A673 (cell line): ENCODE data around the gene SRCIN1. TPM values are rescaled to one million over a fixed set of nuclear protein-coding genes. Genes with fewer than 3 reads are reported as not detected.
A peak's percentile ranks its signal among the peaks of the same experiment; 100 is the strongest.

Source experiments
- BruUV-seq: library from RNA; stranded (reverse); fragments of 400-500 nt; replicated peaks from 2 replicates; lab custom pipeline; 2021; lab: Mats Ljungman, UMichigan
- CTCF ChIA-PET: fragments of 300-600 bp; sonication (Branson Sonifier 250); formaldehyde crosslinking; loops from one replicate; lab custom pipeline; 2022; ENCODE audit warnings: antibody characterized with exemption; lab: Charles Lee
- POLR2A ChIA-PET: fragments of 300-600 bp; sonication (Branson Sonifier 250); formaldehyde crosslinking; loops from one replicate; lab custom pipeline; 2022; ENCODE audit warnings: antibody characterized with exemption; ENCODE audit not compliant: low non-redundant PET; lab: Charles Lee
- DNase-seq: peaks from one replicate; pipeline ENCODE4 v3.0.0-alpha.2; 2015; ENCODE audit warnings: low spot score
- H3K27ac ChIP-seq: fragments of 200-600 bp; sonication (generic); 2 replicates; pipeline ENCODE4 v1.5.1; 2016; ENCODE audit warnings: mixed run types, low read depth, mild to moderate bottlenecking, mixed read lengths, antibody characterized with exemption, low read length; ENCODE audit not compliant: poor library complexity, severe bottlenecking
- H3K27me3 ChIP-seq: fragments of 200-600 bp; sonication (generic); replicated peaks from 2 replicates; pipeline ENCODE4 v1.6.1; 2017; ENCODE audit warnings: mixed run types, low read depth, mild to moderate bottlenecking, mixed read lengths, antibody characterized with exemption, low read length; ENCODE audit not compliant: insufficient read depth, poor library complexity
- H3K36me3 ChIP-seq: fragments of 200-600 bp; sonication (generic); 2 replicates; pipeline ENCODE4 v1.6.1; 2016; ENCODE audit warnings: mixed run types, mild to moderate bottlenecking, mixed read lengths, antibody characterized with exemption, low read length; ENCODE audit not compliant: insufficient read depth, poor library complexity, severe bottlenecking
- H3K4me1 ChIP-seq: fragments of 200-600 bp; sonication (generic); 2 replicates; pipeline ENCODE4 v1.6.1; 2017; ENCODE audit warnings: mixed run types, mild to moderate bottlenecking, mixed read lengths, antibody characterized with exemption, low read length; ENCODE audit not compliant: insufficient read depth, poor library complexity, severe bottlenecking
- H3K4me3 ChIP-seq: fragments of 200-600 bp; sonication (generic); 2 replicates; pipeline ENCODE4 v1.5.1; 2016; ENCODE audit warnings: low read depth, mixed run types, mild to moderate bottlenecking, mixed read lengths, low read length; ENCODE audit not compliant: poor library complexity, severe bottlenecking
- H3K9me3 ChIP-seq: fragments of 200-600 bp; sonication (generic); 2 replicates; pipeline ENCODE4 v1.6.1; 2016; ENCODE audit warnings: mixed run types, low read depth, mild to moderate bottlenecking, mixed read lengths, antibody characterized with exemption, low read length; ENCODE audit not compliant: poor library complexity, severe bottlenecking
- CTCF ChIP-seq: fragments of 300-800, 200-600 bp; sonication (generic); conservative IDR thresholded peaks from 2 replicates; pipeline ENCODE4 v1.5.1; 2017; ENCODE audit warnings: low read depth, mild to moderate bottlenecking, antibody characterized with exemption, low read length, moderate library complexity, mixed read lengths
- EZH2 ChIP-seq: fragments of 200-600 bp; sonication (generic); IDR thresholded peaks from 2 replicates; pipeline ENCODE4 v1.6.1; 2017; ENCODE audit warnings: borderline replicate concordance, low read depth, mild to moderate bottlenecking, mixed read lengths, antibody characterized with exemption, low read length; ENCODE audit not compliant: poor library complexity, severe bottlenecking
- intact Hi-C: fragments of 100-400 bp; cut with micrococcal nuclease; formaldehyde crosslinking; loops from one replicate; pipeline ENCODE4 v1.10.0; 2022; ENCODE audit not compliant: unreplicated experiment
- total RNA-seq: library from RNA; stranded (reverse); gene quantifications from 2 replicates; pipeline ENCODE4 v1.2.3, GENCODE V29; 2021

Gene SRCIN1
- total RNA-seq, 1 experiment from 2014 or later = 1.6 TPM

GRCh38 chr17:38587947-38588787, 17.6 kb downstream of the SRCIN1 start:
- DNase-seq = peak; percentile 42
- intact Hi-C loops = no loop called here
- Histone ChIP-seq H3K36me3 (no peaks in the 10 kb centered on the region), H3K27me3 (no peaks in the 10 kb centered on the region), H3K4me1 (no peaks in the 10 kb centered on the region), H3K27ac (no peak overlapping the region), H3K9me3 (no peaks in the 10 kb centered on the region), H3K4me3 (no peak overlapping the region)
- ChIA-PET POLR2A (no interaction called here), CTCF (no interaction called here)
- BruUV-seq = no TSS peak
- TF ChIP-seq CTCF = no peak
- no peak for TF ChIP-seq EZH2

- no TSS peak for BruUV-seq
- DNase-seq = no peak
- no peaks in the 10 kb centered on the region for H3K9me3 ChIP-seq
- H3K4me3 ChIP-seq = no peak overlapping the region
- POLR2A ChIA-PET = no interaction called here
- CTCF ChIA-PET = no interaction called here
- no peaks in the 10 kb centered on the region for H3K4me1 ChIP-seq
- intact Hi-C loops = no loop called here
- H3K27me3 ChIP-seq = no peaks in the 10 kb centered on the region
- no peak for TF ChIP-seq EZH2
- no peak for TF ChIP-seq CTCF
- H3K36me3 ChIP-seq = no peaks in the 10 kb centered on the region
- no peak overlapping the region for H3K27ac ChIP-seq
These were observed 18.5 kb downstream of the SRCIN1 start for GRCh38 chr17:38587203-38587602.

- DNase-seq = no peak
- Histone ChIP-seq H3K9me3 (no peaks in the 10 kb centered on the region), H3K27me3 (no peaks in the 10 kb centered on the region), H3K4me3 (no peak overlapping the region), H3K36me3 (no peaks in the 10 kb centered on the region), H3K27ac (no peak overlapping the region), H3K4me1 (no peaks in the 10 kb centered on the region)
- POLR2A ChIA-PET = no interaction called here
- CTCF ChIA-PET = no interaction called here
- intact Hi-C loops = no loop called here
- TF ChIP-seq EZH2 = no peak
- no peak for TF ChIP-seq CTCF
- no TSS peak for BruUV-seq
These were observed 19.0 kb downstream of the SRCIN1 start for GRCh38 chr17:38586788-38587187.
